HG03575 (cell line): ENCODE results near the gene OVCH2.
"Not testable (repeated sequence)": the region's sequence is repeated elsewhere in the genome, so short reads cannot be mapped to it uniquely, and the experiment has no call there.

Experiments used
- ATAC-seq: cut with Tn5 transposase; IDR thresholded peaks from one replicate; pipeline ENCODE4 v1.9.1; 2021; ENCODE audit not compliant: unreplicated experiment, insufficient number of reproducible peaks, low FRiP score; ENCODE audit errors: extremely low read depth

Gene OVCH2

DNA sequence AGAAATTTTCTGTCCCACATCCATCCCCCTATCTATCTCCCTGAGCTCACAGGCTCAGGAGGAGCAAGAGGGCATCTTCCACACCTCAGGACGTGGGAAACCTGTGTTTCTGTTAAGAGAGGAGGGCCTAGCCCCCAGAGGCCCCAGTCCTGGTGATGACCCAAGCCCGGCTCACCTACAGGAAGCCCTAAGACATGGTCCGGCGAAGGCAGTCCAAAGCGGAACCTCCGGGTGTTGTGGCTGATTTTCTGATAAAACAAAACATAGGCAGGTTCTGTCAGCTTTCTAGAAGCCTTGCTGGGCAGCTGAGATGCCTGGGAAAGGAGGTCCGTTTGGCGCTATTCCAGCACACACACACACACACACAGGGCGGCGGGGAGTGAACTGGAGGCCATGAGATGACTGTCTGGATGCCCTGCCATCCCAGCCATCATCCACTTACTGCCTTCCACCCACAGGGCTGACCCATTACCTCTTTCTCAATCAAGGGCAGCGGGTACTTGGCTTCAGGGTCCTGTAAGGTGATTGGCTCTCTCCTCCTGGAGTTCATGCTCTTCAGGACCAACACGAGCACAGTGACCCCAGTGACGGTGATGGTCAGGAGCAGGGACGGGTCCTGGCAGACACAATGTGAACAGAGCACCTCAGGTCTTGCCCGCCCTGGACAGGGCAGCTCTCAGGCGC, 33.9 kb downstream of the OVCH2 start:
- no peak for ATAC-seq

GRCh38 chr11:7671347-7672215, 34.7 kb downstream of the OVCH2 start:
- no peak for ATAC-seq

GRCh38 chr11:7670641-7671040, 35.6 kb downstream of the OVCH2 start:
- no peak for ATAC-seq

DNA sequence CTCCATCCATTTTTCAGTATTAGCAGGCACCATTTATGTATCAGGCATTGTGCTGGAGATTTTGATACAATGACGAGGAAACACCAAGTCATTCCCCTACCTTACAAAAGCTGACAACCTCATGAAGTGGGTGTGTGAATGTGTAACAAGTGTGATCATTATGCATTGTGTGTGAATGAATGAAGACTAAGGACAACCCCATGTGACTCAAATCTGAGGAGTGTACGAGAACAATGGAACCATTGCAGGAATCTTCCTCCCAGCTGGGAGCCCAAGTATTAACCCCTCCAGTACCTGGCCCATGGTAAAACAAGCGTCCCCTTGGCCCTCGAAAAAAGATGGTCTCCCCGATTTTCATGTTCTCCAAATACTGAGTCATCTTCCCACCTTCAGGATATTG, 37.4 kb downstream of the OVCH2 start:
- no peak for ATAC-seq

GRCh38 chr11:7668464-7668863, 37.8 kb downstream of the OVCH2 start:
- no peak for ATAC-seq

GRCh38 chr11:7667460-7667859, 38.8 kb downstream of the OVCH2 start:
- ATAC-seq, result no peak

DNA sequence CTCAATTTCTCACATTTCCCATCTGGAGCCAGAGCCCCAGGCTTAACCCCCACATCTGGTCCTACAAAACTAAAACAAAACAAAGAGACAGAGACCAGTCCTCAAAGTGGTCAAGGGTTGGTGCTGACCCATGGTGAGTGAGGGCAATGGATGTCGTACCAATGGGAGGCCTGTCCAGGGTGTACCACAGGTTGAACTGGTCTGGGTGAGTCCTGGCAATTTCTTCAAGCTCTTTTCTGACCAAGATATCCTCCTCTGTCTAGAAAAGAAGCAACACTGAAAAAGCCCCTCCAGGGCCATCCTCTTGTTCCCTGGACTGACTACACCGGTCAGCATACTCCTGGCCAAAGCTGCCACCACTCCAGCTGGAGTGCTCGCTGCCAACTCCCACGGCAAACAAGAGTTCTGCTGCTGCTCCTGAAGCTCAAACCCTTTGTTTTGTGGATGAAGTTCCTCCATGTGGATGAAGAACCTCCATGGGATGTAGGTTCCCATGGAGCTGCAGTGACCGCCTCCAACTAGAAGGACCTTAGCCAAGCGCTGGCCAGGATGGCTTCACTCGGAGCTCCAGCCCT, 39.9 kb downstream of the OVCH2 start:
- no peak for ATAC-seq

DNA sequence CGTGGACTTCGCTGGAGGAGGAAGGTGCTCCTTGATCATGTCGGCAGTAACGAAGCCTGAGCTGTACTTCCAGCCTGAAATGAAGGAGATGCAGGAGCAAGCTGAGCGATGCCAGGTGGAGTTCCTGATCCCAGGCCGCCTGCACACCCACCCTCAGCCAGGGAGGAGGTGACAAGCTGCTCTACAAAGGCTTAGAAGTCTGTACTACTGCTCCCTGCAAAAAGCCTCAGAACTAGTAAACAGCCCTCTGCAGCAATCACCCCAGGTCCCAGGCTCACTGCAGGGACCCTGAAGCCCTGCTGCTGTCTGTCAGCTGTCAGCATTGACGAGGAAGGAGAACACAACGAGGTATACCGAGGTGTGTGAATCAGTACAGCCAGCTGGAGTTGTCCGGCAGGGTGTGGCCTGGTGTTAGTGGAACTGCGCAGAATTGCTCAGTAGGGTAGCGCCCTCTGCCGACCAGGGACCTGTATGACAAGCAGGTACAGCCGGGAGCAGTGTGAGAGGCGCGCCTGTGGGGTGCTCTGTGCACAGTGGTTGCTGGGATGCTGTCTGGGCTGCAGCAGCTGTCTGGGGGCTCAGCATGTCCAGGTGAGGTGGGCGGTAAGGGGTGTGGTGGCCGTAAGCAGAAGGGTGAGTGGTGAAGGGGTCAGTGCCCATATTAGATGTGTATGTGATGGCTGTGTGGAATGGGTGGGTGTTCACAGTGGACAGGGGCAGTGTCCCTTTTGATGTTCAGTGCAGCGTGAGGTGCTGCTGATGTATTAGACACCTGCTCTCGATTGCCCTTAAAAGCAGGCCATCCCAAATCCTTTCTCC, 40.6 kb downstream of the OVCH2 start:
- ATAC-seq, result peak; percentile 93

DNA sequence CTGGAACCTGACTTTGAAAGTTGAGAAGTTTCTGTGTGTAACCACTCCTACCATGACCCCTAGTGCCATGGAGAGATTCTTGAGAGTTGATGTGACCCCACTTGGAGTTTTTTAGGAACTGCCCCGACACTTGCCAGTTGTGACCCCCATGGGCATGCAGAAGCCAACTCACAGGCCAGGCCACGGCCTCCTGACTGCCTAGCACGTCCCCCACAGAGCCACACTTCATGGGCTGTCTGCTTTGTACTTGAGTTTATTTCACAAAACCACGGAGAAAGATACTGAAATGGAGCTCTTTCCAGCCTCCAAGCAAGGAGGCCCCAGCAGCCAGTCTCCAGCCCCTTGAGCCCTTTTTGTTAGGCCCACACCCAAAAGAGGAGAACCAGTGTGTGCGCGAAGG, 41.4 kb downstream of the OVCH2 start:
- no peak for ATAC-seq

GRCh38 chr11:7663531-7663930, 42.7 kb downstream of the OVCH2 start:
- ATAC-seq, result not testable (repeated sequence)

DNA sequence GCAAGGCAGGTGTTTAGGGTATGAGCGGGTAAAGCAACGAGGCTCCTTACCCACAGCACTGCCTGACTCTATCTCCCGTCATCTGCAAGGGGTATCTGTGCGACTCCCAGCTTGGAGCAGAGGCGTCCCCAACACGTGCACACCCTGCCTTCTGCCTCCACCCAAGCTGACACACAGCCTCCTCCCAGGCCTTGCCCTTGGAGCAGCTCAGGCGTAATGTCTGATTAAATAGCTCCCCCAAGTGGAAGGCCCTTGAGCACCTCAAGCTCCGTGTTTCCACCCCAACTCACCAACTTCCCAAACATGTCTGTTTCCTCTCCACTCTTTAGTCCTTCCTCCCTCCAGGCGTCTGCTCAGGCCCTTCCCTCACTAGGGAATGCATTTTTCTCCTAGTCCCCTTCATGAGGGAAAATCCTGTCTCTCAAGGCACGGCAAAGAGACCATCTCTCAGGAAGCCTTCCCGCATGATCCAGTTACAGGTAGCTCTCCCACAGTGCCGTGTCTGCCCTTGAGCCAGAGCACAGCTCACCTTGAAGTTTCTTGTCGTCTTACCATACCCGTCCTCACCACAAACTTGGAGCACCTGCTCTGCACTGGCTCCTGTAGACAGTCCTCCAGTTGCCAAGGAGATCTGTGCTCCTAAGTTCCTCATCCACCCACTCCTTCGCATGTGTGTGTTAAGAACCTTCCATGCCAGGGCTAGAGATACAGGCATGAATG, 48.8 kb downstream of the OVCH2 start:
- ATAC-seq, result no peak

- no peak for ATAC-seq
Observed at GRCh38 chr11:7656704-7657103, 49.6 kb downstream of the OVCH2 start.

DNA sequence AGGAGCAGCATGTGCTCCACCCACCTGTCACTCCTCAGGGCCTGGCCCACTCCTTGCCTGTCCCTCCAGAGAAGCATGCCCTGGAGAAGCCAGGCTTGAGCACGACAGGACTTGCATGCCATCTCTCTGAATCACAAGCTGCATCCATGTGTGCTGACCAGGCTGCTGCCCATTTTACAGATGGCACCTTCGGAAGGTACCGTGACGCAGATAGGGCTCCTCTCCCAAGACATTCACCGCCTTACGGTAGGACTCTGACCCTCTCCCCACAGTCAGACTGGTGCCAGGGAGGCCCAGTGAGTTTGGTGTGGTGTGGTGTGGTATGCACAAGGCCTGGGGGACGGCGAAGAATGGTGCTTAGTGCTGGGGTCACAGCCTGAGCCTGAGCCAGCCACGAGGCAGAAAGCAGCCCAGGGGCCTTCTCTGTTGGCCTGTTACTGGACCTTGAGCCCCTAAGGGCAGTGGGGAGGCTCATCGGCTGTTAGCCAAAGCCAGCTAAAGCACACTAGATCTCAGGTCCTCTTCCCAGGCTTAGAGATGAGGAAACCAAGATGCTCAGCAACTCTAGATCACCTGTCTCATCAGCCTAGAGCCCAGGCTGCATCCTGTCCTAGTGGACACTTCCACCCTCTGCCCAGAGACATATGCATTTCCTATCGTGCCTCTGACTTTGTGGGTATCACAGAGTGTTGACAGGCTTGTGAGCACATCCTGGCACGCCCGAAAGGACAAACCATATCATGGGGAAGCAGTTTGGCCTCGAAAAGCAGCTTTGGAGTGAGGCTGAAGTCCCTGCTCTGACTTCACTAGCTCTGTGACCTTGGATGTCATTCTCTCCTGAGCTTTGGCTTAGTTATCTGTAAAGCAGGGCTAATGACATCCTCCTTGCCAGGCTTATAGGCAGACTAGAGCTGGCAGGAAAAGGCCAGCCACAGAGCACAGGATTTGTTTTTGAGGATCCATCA, 50.7 kb downstream of the OVCH2 start:
- ATAC-seq, result no peak

GRCh38 chr11:7654195-7654705, 52.0 kb downstream of the OVCH2 start:
- no peak for ATAC-seq

DNA sequence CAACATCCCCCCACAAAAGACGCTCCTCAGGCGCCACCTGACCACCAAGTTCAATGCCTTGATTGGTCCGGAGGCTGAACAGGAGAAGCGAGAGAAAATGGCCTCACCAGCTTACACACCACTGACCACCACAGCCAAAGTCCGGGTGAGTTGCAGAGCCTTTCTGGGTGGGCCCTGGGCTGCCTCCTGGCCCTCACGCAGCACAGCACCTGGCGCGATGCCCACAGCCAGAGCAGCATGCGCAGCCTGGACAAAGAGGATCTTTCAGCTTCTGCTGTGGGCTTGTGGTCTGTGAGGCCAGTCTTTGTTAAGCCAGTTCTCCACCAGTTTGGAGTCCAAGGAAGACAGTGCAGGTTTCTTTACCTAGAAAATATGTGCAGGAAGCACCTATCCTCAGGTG, 54.6 kb downstream of the OVCH2 start:
- ATAC-seq, result no peak

- ATAC-seq, result no peak
Observed at GRCh38 chr11:7651140-7651551, 55.1 kb downstream of the OVCH2 start.

GRCh38 chr11:7648264-7648663, 58.0 kb downstream of the OVCH2 start:
- no peak for ATAC-seq
